ENCODE data around the gene CRBN.

DNA sequence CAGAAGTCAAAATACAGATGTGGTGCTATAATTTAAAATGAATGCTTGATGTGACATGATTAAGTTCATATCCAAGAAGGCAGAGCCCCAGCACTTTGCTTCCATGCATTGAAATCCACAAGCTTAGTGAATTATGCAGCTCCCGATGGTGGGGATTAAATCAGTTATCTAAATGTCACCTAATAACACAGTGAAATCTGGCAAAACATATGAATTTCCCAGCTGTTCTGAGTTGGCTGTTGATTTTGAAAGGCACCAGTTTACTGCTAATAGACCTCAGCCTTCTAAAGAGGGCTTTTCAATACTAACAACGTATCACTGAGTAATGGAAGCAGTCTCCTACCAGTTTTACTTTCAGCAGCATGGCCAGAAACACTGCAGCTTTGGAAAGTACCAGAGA lies 19.8 kb upstream of the CRBN start:
- TF ChIP-seq EZH2 (IDR thresholded peaks at IDR 0.05): no peak
- TF ChIP-seq POLR2AphosphoS5 (IDR thresholded peaks at IDR 0.05; ENCODE audit: borderline replicate concordance, low read depth, low read length): no peak
- TF ChIP-seq FOXP2 (optimal IDR thresholded peaks at IDR 0.05; ENCODE audit: control extremely low read depth, extremely low read length, insufficient read depth): no peak
